Epidermal melanocyte (primary cell): Measurements from ENCODE around the gene SLC7A10.
"Not testable (repeated sequence)": the region's sequence is repeated elsewhere in the genome, so short reads cannot be mapped to it uniquely, and the experiment has no call there.

ENCODE experiments used
- DNase-seq: peaks from one replicate; pipeline ENCODE4 v3.0.0; 2011; ENCODE audit warnings: low spot score; ENCODE audit not compliant: insufficient read length

Gene SLC7A10

DNA sequence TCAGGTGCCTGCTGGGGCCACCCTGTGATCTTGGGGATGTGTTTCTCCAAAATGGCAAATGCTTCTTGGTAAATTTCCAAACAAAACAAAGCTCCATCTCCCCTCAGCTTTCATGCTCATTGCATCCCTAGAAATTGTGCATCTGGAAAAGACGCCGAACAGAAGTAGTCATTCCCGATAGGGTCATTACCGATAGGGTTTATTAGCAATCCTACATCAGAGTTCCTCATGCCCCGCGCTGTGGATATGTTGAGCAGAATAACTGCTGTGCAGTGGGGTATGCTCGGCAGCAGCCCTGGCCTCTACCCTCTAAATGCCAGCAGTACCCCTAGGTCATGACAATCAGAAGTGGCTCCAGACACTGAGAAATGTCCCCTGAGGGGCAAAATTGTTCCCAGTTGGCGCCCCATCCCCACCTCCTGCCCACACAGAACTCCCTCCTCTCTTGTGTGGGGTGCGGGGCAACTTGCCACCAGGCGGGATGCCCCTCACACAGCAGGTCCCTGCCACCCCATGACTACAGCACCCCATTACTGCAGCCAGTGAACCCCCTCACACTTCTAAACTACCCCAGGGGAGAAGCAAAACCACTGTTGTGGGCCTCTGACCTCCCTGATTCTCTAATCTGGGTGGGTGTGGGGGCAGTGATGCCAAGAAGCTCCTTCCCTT lies 13.0 kb upstream of the SLC7A10 start:
- no peak for DNase-seq

- DNase-seq, result no peak
These were observed 11.2 kb upstream of the SLC7A10 start for GRCh38 chr19:33236696-33237390.

- no peak for DNase-seq
These were observed 10.3 kb upstream of the SLC7A10 start for GRCh38 chr19:33235996-33236350.

DNA sequence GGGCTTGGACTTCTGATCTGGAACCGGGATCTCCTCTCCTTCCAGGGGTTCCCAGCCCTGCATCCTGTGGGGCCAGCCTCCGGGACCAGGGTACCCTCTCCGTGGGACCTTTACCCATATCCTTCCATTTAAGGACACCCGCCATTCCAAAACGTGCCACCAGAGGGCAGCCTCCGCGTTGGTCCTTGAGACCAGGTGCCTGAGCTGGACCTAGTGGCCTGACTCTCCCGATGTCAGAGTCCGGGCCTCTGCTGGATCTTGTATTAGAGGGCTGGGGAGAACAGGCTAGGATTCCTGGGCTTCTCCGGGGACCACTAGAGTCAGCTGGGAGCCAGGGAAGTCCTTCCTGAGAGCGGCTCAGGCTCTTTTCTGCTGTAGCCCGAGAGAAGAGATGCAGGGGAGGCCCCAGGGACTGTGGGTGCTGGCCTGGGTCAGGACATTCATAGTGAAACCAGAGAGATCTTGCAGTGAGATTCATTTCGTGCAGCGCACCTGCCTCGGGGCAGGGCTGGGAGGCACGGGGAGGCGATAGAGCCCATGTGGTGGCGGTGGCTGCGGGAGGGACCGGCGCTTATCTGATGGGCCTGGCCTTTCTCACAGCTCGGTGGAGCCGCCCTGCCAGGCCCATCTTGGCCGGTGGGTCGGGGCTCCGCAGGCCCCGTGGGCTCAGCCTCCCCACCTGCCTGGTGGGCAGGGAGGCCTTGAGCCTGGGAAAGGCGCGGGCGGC lies 9.8 kb upstream of the SLC7A10 start:
- DNase-seq, result peak; percentile 85

DNA sequence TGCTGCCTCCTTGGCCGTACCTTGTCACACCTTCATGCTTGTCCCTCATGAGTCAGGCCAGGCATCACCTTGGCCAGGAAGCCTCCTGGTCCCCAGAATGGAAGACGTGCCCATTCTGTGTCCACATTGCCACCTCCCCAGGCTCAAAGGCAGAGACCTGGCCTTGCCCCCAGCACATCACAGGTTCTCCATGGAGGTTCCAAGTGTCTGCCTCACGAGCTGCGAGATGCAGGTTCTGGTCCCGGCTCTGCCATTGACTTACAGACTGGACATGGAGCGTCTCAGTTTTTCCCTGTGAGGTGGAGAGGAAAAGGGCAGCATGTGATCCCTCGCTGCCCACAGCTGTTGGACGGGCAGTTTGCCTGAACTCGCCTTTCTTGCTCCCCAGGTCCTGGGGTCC lies 9.1 kb upstream of the SLC7A10 start:
- DNase-seq, result no peak

DNA sequence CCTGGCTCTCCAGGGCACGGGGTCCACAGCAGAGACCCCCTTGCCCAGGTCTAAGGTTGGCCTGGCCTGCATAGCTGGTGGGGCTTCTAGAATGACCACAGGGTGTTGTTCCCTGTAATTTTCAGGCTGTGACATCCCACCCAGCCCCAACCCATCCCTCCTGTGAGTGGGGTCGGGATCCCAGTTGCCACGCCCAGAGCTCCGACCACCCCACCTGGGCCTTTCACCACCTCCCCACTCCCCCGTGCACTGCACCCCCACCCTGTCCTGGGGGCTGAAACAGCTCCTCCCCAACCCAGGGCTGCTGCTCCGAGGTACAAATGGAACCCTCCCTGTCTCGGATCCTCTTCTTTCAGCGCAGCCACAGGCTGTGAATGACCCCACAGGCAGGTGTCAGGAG lies 8.4 kb upstream of the SLC7A10 start:
- DNase-seq, result no peak

- DNase-seq, result no peak
These were observed 7.6 kb upstream of the SLC7A10 start for GRCh38 chr19:33233056-33233873.

GRCh38 chr19:33232656-33233055 lies 7.0 kb upstream of the SLC7A10 start:
- DNase-seq, result no peak

GRCh38 chr19:33231511-33231910 lies 5.9 kb upstream of the SLC7A10 start:
- DNase-seq, result no peak

DNA sequence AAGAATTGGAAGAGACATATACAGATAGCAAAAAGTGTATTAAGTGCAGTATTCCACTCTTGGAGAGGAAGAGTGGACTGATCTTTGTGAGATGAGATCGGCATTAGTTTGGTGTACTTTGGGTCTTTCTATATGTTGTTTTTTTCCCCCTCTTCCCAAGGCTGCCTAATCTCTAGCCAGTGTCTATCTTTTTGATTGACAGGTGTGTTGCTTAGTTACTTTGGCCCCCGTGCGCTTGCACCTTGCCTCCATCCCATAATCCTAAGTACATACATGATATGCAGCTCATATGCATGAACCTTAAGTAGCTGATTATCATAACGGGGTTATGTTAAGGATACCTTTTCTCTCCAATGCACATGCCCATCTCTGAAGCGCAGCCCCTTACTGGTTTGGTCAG lies 4.3 kb upstream of the SLC7A10 start:
- no peak for DNase-seq

DNA sequence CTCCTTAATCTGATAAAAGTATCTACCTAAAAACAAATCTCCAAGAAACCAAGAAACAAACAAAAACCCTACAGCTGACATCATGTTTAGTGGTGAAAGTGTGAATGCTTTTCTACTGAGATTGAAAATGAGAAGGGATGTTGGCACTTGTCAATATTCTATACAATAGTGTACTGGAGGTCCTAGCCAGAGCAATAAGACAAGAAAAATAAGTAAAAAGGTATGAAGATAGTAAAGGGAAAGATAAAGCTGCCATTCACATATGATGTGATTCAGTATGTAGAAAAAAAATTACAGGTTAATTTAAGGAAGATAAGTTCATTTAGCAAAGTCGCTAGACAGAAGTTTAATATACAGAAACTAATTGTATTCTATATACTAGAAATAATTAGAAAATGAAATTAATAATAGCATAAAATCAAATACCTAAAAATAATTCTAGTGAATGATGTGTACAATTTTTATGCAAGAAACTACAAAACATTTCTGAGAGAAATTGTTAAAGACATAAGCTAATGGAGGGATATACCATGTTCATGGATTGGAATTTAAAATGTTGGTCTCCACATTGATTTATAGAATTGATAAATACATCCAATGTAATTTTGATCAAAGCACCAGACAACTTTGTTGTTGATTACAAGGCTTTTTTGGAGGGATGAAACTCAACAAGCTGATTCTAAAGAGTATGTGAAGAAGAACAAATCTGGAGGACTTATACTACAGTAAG lies 2.4 kb upstream of the SLC7A10 start:
- no peak for DNase-seq

DNA sequence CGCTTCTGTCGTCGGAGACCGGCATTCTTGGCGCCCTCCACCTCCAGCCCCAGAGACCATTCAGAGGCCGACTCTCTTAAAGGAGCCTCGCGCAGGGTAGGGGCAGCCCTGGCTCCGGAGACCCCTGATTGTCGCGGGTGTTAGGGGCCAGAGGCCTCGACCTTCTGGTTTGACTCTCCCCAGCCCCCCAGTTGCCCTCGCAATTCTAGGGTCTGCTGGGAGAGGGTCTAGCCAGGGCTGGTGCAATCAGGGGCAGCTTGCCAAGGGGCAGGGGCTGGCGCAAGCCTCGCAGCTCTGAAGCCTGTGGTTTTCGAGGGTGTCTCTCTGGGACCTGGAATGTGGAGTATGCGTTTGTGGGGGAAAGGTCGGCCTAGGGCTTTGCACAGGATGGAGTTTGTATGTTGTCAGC lies 1.6 kb upstream of the SLC7A10 start:
- no peak for DNase-seq

GRCh38 chr19:33226550-33227241 lies 1.0 kb upstream of the SLC7A10 start:
- no peak for DNase-seq

- DNase-seq, result no peak
These were observed 774 bp downstream of the SLC7A10 start for GRCh38 chr19:33224694-33225457.

GRCh38 chr19:33222255-33222654 lies 3.4 kb downstream of the SLC7A10 start:
- DNase-seq, result not testable (repeated sequence)

DNA sequence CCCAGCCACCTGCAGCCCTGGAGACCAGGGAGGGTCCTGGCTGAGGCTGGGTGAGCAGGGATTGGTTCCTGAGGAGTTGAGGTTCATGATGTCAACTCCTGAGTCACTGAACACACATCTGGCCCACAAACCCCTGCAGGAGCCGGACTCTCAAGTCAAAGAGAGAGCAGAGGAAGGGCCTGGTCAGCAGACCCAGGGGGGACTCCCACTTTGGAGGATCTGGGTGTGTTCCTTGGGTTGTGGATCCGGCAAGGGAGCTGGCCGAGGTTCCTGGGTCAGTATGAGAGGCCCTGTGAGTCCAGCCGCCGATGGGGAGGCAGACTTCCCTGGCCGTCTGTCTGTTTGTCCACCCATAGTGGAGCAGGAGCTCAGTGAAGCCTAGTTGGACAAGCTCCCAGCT lies 4.0 kb downstream of the SLC7A10 start:
- no peak for DNase-seq

GRCh38 chr19:33220735-33221134 lies 4.9 kb downstream of the SLC7A10 start:
- DNase-seq, result no peak

- no peak for DNase-seq
These were observed 5.5 kb downstream of the SLC7A10 start for GRCh38 chr19:33220115-33220514.

DNA sequence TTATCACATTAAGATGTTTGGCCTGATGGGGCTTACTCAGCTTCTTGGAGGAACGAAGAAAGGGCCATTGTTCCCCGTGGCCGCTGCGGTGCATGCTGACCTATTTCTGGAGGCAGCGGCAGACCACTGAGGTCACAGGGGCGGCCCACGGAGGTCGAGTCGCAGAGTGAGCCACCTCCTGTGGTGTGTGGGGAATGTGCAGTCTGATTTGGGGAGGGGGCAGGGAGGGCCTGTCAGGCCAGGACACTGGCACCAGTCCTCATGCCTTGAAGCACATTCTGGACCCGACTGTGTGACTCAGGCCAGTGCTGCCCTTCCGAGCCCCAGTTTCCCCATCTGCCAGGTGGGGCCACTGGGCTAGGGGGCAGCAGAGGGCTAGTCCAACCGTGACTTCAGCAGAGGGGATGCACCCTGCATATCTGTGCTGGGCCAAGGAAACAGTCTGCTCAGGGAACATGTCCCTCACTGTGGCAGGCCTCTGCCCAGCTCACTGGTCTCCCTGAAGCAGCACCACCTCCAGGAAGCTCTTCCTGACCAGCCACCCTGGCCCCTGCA lies 6.3 kb downstream of the SLC7A10 start:
- peak; percentile 88 for DNase-seq
